ENCODE measurements around the gene PKP1.
A peak's percentile ranks its signal among the peaks of the same experiment; 100 is the strongest.
"Not testable (repeated sequence)": the region's sequence is repeated elsewhere in the genome, so short reads cannot be mapped to it uniquely, and the experiment has no call there.

Gene PKP1, protein sequence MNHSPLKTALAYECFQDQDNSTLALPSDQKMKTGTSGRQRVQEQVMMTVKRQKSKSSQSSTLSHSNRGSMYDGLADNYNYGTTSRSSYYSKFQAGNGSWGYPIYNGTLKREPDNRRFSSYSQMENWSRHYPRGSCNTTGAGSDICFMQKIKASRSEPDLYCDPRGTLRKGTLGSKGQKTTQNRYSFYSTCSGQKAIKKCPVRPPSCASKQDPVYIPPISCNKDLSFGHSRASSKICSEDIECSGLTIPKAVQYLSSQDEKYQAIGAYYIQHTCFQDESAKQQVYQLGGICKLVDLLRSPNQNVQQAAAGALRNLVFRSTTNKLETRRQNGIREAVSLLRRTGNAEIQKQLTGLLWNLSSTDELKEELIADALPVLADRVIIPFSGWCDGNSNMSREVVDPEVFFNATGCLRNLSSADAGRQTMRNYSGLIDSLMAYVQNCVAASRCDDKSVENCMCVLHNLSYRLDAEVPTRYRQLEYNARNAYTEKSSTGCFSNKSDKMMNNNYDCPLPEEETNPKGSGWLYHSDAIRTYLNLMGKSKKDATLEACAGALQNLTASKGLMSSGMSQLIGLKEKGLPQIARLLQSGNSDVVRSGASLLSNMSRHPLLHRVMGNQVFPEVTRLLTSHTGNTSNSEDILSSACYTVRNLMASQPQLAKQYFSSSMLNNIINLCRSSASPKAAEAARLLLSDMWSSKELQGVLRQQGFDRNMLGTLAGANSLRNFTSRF

DNA sequence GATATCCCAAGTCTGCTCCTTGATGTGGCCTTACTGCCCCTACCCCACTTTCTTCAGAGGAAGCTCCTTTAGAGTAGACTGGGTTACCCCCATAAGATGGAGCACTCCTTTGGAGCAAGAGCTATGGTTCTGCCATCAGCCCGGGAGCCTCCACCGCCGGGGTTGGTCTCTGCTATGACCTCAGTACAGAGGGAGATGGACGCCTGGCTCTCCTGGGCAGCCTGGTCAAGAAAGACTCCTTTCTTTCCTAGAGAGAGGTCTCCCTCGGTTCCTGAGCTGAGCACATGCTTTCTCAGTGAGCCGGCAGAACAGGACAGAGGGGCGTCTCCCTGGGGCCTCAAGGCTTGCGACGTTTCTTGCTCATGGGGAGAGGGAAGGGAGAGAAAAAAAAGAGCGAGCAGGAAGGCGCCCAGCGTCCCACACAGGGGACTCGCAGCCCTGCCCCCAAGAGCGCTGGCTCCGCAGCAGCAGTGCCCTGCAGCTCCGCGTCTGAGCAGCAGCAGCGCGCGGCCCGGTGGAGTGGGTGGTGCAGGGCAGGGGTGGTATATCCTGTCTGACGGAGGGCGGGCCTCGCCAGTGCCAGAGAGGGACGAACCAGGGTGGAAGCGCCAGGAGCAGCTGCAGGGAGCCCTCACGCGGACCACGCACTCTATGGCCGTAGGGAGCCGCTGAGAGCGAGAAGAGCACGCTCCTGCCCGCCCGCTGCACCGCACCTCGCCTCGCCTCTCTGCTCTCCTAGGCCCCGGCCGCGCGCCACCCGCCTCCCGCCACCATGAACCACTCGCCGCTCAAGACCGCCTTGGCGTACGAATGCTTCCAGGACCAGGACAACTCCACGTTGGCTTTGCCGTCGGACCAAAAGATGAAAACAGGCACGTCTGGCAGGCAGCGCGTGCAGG is at the start of gene PKP1:
Gene PKP1 (plus strand): TSS at position 576 of the 899 bp plus-strand sequence. CDS start 197 bp downstream, at position 773.
- no peak for DNase-seq

DNA sequence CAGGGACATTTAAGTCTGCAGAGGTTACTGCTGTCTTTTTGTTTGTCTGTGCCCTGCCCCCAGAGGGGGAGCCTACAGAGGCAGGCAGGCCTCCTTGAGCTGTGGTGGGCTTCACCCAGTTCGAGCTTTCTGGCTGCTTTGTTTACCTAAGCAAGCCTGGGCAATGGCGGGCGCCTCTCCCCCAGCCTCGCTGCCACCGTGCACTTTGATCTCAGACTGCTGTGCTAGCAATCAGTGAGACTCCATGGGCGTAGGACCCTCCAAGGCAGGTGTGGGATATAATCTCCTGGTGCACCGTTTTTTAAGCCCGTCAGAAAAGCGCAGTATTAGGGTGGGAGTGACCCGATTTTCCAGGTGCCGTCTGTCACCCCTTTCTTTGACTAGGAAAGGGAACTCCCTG is 43.7 kb upstream of the PKP1 start:
- DNase-seq, result not testable (repeated sequence)

DNA sequence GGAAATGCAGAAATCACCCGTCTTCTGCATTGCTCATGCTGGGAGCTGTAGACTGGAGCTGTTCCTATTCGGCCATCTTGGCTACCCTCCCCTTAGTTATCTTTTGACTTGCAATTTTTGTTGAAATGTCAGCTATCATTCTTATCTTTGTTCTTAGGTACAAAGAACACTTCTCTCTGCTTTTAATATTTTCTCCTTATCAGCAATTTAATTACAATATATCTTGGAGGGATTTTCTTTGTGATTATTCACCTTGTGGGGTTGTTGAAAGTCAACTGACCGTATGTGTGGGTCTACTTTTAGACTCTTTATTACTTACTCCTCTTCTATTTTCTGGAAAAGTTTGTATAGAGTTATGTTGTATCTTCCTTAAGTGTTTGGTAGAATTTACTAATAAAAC is 43.1 kb upstream of the PKP1 start:
- DNase-seq, result no peak

DNA sequence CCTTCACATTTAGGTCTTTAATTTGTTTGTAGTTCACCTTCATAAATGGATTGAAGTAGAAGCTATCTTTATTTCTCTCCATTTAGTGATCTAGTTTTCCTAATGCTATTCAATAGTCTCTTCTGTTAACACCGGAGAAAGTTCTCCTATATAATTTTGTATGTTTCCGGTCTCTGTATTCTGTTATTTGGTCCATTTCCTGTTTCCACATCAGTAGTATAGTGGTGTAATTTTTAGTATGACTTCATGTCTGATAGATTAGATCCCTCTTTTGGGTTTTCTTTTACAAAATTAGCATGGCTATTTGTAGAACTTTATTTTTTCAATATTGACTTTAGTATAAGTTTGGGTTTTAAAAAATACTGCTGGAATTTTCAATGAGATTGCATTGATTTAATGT is 41.6 kb upstream of the PKP1 start:
- DNase-seq, result peak; percentile 22

DNA sequence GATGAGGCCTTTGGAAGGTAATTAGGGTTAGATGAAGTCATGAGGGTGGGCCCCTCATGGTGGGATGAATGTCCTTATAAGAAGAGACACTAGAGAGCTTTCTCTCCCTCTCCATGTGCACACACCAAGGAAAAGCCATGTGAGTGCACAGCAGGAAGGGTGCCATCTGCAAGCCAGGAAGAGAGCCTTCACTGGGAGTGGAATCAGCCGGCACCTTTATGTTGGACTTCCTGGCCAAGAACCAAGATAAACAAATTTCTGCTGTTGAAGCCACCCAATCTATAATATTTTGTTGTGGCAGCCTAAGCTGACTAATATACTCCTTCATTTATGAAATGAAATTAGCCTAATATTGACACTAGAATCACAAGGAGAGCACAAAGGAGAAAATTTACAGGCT is 38.2 kb upstream of the PKP1 start:
- no peak for DNase-seq

DNA sequence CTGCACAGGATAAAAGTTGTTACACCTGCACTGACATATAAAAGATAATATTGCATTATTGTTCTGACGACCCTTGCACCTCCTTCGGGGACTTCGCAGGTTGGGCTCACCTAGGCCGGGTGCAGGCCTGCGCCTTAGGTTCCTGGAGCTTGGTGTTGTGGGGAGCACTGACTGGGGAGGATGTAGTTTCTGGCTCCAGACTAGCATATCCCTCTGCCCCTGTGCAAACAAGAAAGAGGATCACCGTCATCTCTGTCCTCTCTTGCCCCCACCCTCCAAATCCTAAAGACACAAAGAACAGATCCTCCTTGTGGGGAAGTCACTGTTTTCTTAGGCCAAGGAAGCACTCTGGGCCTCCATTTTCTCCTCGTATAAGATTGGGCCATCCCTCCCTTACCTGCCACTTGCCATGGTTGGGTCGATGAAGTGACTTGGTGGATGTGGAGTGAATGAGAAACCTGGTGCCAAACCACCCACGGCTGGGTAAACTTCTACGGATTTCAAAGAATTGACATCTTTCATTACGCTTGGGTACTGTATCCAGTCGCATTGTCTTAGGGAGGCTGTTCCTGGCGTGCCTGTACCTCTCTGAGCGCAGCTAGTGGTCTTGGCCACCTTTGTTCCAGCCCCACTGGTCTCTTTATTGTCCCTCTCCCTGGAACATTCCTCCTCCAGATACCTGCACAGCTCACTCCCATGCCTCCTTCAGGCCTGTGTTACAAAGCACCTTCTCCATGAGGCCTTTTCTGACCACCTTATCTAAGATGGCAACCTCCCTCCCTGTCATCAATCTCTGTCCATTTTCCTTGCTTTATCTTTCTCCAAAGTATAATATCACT is 34.4 kb upstream of the PKP1 start:
- DNase-seq, result no peak

DNA sequence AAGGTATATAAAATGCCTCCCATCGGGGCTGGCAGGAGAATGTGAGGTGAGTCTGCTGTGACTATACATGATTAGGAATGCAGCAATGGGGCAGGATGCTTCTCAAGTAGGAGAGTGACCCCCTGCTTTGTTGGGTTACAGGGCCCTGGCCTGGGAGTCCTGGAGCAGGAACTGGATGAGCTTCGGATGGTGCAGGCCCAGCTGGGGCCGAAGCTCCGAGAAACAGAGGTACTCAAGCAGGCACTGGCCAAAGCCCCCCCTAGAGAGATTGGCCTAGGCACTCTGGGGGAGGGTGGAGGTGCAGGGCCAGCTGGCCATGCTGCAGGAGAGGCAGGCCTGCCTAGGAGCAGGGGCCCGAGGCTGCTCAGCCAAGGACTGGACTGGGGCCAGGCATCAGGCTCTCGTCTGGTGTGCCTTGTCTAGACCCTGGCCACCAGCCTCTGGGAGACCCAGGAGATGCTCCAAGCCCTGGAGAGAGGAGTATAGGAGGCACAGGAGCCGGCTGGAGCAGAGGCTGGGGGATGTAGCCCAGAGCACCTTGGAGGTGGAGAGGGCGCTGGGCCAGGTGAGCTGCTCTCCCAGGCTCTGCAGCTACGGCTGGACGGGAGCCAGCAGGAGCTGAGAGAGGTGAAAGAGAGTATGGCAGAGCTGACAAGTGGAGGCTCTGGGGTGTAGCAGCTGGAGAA is 32.8 kb upstream of the PKP1 start:
- DNase-seq, result no peak

DNA sequence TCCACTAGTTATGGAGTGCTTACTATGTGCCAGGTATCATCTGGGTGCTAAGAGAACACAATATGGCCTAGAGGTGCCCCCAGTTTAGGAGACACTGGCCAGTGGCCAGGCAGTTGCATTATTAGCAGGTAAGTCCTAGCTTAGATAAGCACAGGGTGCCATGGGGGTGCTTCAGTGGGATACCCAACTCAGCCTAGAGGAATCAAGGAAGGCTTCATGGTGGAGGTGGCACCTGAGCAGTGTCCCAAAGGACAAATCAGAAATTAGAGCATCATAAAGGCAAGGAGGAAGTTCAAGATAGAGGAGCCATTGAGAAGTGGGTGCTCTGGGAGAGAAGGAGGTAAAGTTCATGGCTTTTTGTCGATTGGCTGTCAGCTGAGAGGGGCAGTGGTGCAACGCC is 31.9 kb upstream of the PKP1 start:
- DNase-seq, result no peak

DNA sequence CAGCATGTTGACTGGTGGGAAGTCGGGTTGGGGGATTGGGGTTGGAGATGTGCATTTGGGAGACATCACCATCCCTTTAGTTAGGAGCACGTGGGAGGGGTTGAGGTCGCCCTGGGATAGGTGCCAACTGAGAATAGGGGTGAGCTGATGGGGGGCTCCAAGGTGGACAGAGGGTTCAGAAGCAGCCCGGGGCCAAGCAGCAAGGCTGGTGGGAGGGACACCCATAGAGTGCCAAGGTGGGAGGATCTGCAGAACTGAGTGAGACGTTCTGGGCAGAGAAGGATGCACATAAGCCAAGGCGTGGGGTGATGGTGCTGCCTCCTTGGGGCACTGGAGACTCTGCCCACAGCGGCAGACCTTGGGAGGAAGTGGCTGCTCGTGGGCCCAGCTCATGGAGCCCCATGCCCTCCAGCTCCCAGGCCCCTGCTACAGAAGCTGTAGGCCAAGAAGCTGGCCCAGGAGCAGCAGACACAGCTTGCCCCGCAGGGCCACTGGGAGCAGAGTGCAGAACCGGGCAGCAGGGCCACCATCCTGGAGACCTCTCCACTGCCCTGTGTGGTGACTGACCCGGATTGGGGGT is 31.4 kb upstream of the PKP1 start:
- no peak for DNase-seq

DNA sequence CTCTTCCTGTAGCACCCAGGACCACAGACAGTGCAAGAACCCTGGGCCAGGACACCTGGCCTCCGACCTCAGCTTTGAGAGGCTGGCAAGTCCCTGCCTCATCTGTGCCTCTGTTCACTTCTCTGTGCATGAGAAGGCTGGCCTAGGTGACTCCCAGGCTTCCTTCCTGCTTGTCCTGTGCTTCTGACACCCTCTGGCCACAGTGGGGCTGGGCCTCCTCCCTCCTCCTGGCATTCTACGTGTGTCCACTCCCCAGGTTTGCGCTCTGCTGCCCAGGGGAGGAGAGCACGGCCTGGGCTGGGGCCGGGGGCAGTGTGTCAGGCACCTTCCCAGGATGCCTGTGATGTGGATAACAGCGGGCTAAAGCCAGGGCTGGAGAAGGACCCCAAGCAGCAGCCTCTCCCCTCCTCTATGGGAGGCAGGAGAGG is 30.3 kb upstream of the PKP1 start:
- no peak for DNase-seq

DNA sequence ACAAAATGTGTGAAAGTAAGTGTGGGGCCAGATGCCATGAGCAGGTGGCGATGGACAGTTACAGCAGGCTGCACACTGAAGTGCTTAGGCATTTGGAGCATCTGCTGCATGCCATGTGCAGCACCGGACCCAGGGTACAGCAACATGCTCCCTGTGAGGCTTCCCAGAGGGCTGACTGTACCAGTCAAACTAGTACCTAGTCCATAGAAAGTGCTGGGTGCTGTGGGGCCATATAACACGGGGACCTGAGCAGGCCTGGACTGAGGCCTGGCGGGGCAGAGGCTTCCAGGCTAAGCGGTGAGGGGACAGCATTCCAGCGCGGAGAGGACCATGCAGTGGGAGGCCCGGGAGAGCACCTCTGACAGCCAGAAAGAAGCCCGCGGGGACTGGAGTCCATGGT is 29.9 kb upstream of the PKP1 start:
- DNase-seq, result no peak

DNA sequence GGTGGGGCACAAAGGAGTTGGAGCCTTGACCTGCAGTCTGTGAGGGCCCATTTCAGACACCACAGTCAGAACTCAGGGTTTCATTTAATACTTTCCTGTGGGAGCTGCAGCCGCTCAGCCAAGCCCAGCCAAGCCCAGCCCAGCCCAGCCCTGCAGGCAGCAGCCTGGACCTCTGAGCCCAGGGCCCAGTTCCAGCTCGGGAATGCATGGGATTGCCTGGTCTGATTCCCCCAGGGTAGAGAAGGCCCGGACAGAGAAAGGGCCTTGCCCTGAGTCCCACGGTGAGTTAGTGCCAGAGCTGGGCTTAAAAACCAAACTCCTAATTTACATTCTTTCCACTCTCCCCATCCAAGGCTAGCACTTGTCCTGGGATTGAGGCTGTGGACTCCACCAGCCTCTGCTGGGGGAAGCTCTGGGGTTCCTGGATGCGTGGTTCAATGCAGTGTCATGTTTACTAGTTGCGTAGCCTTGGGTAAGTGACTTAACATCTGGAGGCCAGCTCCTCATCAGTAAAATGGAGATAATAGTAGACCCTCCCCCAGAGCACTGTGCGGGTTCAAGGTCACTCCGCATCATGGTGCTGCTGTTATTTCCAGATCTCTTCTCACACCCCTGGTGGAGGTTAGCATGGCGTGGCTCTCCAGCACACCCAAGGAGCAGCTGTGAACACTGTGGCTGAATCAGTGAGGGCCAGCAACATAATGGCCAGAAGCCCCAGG is 29.2 kb upstream of the PKP1 start:
- DNase-seq, result no peak

DNA sequence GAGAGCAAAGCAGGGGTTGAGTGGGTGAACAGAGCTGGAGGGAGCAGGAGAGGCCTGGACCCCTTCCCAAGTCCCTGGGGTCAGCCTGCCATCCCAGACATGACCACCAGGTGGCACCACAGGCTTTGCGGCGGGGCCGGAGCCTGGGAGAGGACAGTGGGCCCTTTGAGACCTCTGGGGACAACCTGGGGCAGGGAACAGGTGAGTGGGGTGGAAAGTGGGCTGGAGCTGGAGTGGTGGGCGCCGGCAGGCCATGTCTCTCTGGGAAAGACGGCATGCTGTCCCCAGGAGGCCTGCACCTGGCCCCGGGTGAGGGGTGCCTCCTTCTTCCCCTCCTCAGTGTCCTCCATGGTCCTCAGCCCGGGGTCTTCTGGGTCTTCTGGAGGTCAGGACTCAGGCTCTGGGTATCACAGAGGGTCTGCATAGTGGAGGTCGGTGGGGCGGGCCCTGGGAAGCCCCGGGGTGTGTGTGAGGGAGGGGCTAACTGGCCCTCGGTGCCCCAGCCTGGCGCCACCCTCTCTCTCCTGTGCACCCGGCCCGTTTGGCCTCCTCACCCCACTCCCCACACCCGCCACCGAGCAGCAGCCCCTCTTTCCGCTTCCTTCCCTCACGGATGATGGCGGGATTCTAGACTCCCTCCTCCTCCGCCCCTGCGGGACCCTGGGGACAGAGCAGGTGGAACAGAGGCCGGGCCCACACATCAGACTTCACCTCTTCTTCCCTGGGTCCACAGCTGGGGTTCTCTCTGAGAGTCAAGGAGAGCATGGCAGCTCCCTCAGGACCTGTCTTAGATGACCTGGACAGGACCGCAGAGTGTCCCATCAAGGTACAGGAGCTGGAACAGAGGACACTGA is 28.5 kb upstream of the PKP1 start:
- DNase-seq, result peak; percentile 64

DNA sequence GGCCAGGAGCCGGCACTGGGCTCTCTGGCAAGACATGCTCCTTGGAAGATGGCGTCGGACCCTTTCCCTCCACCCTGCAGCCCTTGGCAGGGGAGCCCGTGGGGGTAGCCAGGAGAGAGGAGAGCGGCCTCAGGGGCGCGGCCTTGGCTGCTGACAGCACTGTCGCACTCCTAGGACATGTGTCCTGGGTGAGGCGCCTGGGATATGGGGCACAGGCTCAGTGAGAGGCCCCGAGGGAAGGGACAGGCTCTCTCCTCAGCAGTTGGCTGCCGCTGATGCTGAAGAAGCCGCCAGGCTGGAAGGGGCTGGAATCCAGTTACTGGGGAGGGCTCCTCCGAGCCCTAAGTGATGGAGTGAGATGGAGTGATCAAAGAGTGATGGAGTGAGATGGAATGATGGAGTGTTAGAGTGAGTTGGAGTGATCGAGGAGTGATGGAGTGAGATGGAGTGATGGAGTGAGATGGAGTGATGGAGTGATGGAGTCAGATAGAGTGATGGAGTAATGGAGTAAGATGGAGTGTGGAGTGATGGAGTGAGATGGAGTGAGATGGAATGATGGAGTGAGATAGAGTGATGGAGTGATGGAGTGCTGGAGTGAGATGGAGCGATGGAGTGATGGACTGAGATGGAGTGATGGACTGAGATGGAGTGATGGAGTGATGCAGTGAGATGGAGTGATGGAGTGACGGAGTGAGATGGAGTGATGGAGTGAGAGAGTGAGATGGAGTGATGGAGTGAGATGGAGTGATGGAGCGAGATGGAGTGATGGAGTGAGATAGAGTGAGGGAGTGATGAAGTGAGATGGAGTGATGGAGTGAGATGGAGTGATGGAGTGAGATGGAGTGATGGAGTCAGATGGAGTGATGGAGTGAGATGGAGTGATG is 27.6 kb upstream of the PKP1 start:
- DNase-seq, result no peak

DNA sequence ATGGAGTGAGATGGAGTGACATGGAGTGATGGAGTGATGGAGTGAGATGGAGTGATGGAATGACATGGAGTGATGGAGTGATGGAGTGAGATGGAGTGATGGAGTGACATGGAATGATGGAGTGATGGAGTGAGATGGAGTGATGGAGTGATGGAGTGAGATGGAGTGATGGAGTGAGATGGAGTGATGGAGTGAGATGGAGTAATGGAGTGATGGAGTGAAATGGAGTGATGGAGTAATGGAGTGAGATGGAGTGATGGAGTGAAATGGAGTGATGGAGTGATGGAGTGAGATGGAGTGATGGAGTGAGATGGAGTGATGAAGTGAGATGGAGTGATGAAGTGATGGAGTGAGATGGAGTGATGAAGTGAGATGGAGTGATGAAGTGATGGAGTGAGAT is 25.2 kb upstream of the PKP1 start:
- DNase-seq, result not testable (repeated sequence)

DNA sequence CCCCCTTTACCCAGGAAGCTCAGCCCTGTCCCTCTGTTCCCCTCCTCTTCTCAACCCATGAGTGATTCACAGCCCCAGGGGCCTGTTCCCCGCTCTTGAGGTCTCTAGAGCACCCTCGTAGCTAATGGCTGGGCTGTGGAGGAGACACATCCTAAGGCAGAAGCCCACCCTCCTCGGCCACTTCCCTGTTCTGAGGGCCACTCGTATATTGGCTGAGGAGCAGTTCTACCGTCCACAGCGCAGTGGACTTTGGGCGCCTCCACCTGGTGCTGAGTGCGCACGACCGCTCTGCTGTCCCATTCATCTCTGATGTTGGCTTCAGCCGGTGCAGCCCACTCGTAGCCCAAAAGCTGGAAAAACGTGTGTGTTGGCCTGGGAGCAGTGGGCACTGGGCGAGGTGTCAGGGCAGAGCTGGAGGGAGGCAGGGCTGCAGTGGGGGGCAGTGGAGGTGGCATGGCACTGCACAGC is 24.5 kb upstream of the PKP1 start:
- DNase-seq, result no peak

DNA sequence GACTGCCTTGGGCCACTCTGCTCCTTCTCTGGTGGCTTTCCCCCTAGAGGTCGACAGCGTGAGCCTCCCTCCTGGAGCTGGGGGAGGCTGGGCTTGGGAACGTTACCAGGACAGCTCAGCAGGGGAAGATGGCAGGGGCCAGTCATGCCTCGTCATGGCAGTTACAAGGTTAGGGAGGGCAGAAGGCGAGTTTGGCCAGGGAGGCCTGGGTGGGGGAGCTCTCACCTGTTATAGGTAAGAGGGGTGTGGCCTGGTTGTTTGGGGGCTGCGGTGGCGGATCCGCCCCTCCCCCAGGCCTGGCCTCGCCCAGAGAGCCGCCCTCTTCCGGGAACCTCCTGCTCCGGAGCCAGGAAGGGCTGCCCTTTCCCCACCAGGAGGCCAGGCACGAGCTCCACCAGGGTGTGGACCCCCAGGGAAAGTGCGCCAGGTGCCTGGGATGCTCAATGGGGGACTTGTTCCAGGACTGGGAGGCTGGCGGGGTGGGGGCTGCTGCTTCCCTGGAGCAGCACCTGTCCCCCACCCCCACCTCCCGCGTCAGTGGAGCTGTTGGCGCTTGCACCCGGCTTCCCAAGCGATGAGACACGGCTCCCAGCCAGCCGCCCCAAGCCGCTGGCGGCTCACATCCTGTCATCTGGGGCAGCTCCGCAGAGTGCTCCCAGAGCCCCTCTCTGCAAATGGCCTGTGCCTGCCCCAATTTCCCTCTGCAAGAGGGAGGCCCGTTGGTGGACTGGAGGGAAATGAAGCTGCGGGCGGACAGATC is 23.6 kb upstream of the PKP1 start:
- DNase-seq, result no peak

DNA sequence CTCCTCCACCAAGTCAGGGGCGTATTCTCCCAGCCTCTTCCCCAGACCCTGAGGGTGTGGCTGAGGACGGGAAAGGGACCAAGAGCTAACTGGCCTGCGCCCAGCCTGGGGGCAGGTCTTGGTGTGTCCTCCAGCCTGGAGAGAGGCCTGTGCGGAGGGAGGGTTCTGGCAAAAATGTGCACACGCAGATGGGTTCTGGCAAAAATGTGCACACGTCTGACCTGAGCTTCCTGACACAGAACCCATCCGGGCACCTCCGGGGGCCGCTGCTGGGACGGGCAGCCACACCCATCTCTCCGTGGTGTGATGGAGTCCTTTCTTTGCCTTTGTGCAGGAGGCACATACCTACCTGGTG is 23.1 kb upstream of the PKP1 start:
- no peak for DNase-seq

Measured in suppressor macrophage treated with lipopolysaccharide for 4 hours (primary cell).